ENCODE results near the gene THOC1.
A peak's percentile ranks its signal among the peaks of the same experiment; 100 is the strongest.

The THOC1 gene

DNA sequence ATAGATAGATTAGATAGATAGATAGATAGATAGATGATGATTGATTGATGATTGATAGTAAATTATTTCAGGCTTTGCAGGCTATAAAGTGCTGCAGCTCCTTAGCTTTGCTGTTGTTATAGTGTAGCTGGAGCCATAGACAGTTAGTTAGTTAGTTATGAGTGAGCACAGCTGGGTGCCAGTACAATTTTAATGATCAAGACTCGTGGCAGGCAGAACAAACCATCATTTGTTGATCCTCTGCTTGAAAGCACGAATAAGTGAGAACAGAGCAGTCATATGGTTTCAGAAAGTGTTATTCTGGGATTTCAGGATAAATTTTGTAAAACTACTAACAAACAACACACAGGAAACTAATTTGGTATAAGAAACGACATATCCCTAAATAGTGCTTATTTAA is 53.9 kb downstream of the THOC1 start:
- no peak for DNase-seq (ENCODE audit: low spot score)

DNA sequence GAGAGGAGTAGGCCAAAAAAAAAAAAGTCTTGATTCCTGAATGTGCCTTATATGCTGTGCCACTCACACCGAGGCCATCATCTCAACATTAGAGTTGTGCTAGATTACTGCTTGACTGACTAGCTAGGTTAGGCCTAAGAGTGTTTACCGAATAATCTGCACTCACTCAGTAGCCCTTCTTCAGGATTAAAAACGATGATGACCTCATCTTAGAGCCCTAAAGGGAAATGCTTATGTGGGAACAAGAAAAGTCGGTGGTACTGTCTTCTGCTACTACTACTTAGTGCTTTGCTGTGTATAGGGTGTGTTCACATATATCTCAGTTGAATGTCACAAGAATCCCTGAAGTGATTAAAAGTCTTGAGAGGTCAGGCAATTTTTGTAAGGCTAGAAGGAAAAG is 54.3 kb downstream of the THOC1 start:
- no peak for DNase-seq (ENCODE audit: low spot score)

DNA sequence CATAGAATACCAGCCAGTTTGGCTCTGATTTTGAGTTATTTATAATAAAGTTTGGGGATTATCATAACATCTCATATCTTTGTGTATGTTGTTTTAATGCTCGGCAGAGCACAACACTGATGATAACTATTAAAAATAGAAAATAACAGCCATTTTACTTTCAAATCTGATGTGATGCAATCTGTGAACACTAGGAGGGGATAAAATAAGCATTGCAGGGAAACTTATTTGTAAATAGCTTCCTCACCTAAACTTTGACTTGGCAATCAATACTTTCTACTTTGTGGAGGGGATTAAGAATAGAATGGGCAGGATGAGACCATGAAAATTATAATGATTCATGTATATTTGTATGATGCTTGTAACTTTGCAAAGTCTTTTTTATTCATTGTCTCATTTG is 55.1 kb downstream of the THOC1 start:
- DNase-seq (ENCODE audit: low spot score), result no peak

DNA sequence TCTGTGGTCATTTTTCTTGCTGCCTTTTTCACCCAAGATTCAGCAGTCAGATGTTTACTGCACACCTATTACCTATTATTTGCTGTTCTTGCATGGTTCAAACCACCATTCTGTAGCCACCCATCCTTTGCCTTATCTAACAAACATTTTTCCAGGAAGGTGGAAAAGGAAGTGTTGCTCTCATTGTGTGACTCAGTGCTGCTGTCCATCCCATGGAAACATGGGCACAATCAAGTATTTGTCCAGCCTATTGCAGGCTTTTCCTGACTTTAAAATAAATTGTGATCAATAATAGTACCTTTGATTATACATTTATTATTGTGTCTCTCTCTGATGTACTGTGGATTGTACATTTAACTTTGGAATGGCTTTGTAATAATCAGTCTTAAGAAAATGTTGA is 56.3 kb downstream of the THOC1 start:
- DNase-seq (ENCODE audit: low spot score), result no peak

DNA sequence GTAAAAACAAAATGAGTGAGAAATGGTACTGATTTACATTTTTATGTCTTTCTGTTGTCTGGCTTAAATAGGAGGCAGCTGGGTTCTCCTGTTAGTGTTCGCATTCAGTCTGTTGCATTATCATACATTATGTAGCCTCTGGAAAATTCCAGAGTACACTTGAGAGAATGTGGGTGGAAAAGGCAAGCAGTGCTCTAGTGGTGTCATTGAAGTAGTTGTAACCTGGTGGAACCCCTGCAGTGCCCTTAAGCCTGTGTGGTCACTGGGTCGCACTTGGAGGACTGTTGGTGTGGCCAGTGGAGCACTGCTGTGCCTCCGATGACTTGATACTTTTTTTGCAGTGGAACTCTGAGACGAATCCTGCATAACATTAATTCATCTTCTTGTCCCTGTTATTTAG is 57.1 kb downstream of the THOC1 start:
- no peak for DNase-seq (ENCODE audit: low spot score)

DNA sequence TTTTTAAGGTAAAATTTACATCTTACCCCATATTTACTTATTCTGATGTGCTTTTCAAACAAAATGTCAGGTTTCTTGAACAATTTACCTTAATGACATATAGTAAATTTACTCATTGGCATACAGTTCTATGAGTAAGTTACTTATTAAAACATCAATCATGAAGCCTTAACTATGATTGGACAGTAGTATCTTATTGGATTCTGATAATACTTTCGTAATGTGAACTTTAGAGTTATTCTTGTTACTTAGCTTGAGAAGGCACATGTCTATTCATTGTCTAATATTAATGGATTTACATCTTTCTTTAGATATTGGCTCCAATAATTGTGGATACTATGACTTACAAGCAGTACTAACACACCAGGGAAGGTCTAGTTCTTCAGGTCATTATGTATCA is 57.8 kb downstream of the THOC1 start:
- DNase-seq (ENCODE audit: low spot score), result no peak

DNA sequence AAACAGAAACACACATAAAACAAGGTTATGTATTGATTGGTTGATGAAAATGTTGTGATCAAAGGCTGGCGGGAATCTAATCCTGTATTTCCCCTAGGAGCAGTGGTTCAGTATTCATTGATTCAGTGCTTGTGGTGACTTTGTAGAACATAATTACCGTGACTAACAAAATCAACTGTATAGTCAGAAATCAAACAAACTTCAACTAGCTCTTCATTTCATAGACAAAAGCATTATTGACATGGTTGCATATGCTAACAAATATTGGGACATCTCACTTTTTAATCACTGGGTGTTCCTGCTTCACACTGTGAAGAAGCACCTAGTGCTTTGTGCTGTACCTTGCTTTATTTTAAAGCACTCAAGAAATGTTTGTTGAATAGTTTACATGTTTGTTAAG is 68.1 kb downstream of the THOC1 start:
- no peak for DNase-seq (ENCODE audit: low spot score)

DNA sequence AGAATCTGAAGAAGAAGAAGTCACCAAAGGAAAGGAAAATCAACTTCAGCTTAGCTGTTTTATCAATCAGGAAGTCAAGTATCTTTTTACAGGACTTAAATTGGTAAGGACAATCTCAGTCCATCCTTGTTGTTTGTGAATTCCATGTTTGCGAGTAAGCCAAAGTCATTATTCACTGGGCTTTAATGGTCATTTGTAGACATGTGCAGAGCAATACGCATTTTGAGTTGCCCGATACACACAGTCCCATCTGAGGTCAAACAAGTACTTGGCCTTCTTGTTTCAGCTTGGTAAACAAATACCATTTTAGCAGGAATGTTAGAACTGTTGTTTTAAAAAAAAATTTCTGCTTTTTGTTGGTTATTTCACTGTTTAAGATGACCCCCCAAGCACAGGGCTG is 68.6 kb downstream of the THOC1 start:
- DNase-seq (ENCODE audit: low spot score), result no peak

DNA sequence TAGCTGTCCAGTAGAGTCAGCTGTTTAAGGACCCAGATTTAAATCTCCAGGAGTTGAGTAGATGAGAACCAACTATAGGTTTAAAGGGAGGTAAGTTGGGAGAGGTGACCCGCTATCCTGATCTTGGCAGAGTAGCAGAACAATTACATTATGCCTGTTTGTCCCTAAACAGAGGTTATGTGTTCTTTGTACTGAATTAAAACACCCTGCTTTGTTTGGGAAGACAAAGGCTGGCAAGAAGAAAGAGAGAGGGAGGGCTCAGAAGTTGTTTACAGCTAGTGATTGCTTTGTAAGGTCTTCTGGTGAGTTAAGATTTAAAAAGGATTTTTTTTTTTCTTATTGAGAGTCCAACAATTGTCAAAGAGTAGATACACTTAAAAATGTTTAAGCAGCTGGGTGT is 72.2 kb downstream of the THOC1 start:
- DNase-seq (ENCODE audit: low spot score), result no peak

DNA sequence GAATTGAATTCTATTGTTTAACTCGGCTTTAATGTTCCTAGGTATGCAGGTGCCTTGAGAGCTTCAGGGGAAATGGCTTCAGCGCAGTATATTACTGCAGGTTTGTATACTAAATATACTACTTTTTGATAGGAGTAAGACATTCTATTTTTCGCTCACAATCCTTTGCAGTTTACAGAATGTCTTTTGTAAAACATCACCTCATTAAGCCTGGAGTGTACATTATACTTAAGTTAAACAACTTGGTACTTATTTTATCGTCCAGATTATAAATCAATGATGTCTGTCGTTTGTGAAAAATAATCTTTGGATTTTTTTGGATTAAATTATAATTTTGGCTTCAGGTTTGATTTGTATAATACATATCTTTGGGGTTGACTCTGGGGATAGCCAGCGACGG is 75.0 kb downstream of the THOC1 start:
- DNase-seq (ENCODE audit: low spot score), result no peak

DNA sequence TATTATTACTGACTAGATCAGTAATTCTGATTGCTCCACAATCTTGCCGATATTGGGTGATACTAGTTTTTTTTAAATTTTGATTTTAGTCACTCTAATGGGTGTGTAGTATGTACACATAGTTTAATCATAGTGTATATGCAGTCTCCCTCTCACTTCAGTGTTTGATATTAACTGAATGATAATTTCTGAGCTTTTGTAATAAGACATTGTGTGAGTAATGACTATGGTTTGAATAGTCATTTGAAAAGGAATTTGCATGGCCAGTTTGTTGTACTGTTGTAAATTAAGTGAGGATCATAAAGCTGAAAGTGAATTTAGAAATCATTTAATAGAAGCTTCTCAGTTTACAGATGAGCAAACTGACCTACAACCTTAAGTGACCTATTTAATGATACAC is 76.1 kb downstream of the THOC1 start:
- no peak for DNase-seq (ENCODE audit: low spot score)

DNA sequence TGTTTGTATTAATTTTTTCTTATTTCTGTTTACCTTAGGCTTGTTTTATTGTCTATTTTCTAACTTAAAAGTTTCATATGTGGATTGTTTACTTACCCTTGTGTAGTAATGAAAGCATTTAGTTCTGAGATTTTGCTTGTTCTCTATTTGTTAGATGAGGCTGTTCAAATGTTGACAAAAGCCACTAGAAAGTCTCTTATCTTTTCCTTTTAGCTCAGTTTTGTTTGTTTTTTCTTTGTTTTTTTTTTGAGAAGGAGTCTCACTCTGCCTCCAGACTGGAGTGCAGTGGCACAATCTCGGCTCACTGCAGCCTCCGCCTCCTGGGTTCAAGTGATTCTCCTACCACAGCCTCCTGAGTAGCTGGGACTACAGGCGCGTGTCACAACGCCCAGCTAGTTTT is 78.6 kb downstream of the THOC1 start:
- no peak for DNase-seq (ENCODE audit: low spot score)

DNA sequence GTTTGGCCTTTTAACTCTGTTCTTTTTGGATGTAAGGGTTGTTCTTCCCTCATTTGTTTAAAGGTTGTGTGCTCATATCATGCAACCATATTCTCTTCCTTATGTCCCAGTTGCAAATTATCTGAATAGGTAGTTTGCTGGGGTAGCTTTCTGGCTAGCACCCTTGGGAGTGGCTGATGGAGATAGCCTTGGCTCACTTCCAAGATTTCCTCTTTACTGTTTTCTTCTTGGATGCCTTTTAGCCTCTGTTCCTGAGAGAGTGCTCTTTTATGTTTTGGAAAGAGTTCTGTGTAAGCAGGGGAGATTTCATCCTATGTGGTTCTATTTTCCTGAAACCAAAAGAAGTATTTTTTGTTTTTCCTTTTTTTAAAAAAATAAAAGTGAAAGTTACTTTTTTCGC is 84.1 kb downstream of the THOC1 start:
- DNase-seq (ENCODE audit: low spot score), result peak; percentile 43

DNA sequence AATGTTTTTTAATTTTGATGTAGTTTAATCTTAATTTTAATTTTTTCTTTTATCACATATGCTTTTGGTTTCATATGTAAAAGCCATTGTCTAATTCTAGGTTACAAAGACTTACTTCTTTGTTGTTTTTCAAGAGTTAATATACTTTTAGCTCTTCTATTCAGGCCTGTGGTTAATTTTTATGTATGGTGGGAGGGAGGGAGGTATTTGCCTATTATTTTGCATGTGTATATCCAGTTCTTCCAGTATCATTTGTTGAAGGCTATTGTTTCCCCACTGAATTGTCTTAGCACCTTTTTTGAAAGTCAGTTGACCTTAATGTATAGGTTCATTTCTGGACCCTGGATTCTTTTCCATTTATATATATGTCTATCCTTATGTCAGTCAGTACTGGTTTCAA is 86.1 kb downstream of the THOC1 start:
- DNase-seq (ENCODE audit: low spot score), result no peak

DNA sequence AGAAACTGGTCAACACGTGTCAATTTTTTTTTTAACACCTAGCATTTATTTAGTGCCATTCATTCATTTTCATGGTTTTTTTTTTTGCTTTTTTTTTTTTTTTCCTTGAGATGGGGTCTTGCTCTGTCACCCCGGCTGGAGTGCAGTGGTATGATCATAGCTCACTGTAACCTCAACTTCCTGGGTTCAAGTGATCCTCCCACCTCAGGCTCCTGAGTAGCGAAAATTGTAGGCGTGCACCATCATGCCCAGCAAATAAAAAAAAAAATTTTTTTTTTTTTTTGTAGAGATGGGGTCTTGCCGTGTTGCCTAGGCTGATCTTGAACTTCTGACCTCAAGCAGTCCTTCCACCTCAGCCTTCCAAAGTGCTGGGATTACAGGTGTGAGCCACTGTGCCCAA is 88.3 kb downstream of the THOC1 start:
- DNase-seq (ENCODE audit: low spot score), result no peak

DNA sequence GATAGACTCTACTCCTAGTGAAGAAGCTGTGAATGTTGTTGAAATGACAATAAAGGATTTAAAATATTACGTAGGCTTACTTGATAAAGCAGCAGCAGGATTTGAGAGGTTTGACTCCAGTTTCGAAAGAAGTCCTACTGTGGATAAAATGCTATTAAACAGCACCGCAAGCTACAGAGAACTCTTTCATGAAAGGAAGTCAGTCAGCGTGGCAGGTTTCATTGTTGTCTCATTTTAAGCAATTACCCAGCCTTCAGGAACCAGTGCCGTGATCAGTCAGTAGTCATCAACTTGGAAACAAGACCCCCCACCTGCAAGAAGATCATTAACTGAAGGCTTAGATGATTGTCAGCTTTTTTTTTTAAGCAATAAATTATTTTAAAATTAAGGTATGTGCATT is 95.5 kb downstream of the THOC1 start:
- no peak for DNase-seq (ENCODE audit: low spot score)
